ENCODE results near the gene NUAK1. TPM values are rescaled to one million over a fixed set of nuclear protein-coding genes. Genes with fewer than 3 reads are reported as not detected.

The NUAK1 gene
- polyA plus RNA-seq, 1 donor from 2014 or later = 8.3 TPM

DNA sequence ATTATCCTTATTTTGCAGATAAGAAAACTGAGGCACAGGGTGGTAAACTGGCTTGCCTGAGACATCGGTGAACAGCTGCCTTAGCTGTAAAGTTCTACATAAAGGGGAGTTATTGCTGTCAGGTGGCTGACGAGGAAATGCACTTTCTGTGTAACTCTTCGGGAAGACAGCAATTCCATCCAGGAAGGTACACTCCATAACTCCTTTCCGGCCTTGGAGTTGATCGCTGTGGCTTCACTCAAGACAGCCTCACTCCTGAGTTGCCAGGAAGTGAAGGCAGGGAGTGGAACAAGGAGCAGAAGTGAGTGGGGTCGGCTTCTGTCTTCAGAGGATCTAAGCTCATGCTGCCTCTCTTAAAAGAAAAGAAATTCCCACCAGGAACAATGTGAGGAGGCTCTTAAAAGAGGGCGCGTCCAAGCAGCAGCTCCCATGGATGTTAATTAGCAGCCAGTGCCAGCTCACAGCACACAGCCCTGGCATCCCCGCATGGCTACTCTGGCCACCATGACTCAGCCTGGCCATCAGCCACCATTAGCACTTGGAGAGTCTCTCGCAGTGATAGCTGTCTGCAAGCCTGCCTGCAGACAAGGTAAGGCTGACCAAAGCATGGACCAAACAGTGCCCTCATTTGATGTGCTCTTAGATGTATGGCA is 60.3 kb downstream of the NUAK1 start:
- Histone ChIP-seq H3K36me3 (ENCODE audit: insufficient read depth, low read length) (peaks cover 4% of the 10 kb centered on the region), H4K20me1 (ENCODE audit: insufficient read depth) (no peaks in the 10 kb centered on the region), H3K4me2 (ENCODE audit: low read length) (no peak overlapping the region), H3K27ac (ENCODE audit: low read length) (no peak overlapping the region), H3F3A (ENCODE audit: insufficient read depth, low read length, poor library complexity, severe bottlenecking) (no peaks in the 10 kb centered on the region), H3K27me3 (ENCODE audit: insufficient read depth, low read depth, low read length) (no peaks in the 10 kb centered on the region), H3K4me3 (ENCODE audit: low read length) (no peak overlapping the region), H3K9ac (ENCODE audit: low read length) (no peak overlapping the region), H3K79me2 (replicated peaks; ENCODE audit: insufficient read depth, low read length) (no peaks in the 10 kb centered on the region), H3K9me2 (ENCODE audit: insufficient read depth, low read length) (no peaks in the 10 kb centered on the region), H3K9me3 (ENCODE audit: low read length) (no peaks in the 10 kb centered on the region), H2AFZ (ENCODE audit: low read depth, low read length) (no peak overlapping the region)
- no peak for TF ChIP-seq POLR2AphosphoS5 (IDR thresholded peaks at IDR 0.05)

GRCh38 chr12:106074706-106075392 is 63.9 kb downstream of the NUAK1 start:
- H3K9ac ChIP-seq (ENCODE audit: low read length) = no peak overlapping the region
- TF ChIP-seq SMC3 (conservative IDR thresholded peaks at IDR 0.05; ENCODE audit: poor library complexity) = no peak
- TF ChIP-seq, protein P1, sequence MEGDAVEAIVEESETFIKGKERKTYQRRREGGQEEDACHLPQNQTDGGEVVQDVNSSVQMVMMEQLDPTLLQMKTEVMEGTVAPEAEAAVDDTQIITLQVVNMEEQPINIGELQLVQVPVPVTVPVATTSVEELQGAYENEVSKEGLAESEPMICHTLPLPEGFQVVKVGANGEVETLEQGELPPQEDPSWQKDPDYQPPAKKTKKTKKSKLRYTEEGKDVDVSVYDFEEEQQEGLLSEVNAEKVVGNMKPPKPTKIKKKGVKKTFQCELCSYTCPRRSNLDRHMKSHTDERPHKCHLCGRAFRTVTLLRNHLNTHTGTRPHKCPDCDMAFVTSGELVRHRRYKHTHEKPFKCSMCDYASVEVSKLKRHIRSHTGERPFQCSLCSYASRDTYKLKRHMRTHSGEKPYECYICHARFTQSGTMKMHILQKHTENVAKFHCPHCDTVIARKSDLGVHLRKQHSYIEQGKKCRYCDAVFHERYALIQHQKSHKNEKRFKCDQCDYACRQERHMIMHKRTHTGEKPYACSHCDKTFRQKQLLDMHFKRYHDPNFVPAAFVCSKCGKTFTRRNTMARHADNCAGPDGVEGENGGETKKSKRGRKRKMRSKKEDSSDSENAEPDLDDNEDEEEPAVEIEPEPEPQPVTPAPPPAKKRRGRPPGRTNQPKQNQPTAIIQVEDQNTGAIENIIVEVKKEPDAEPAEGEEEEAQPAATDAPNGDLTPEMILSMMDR (IDR thresholded peaks at IDR 0.05; ENCODE audit: poor library complexity, severe bottlenecking) = no peak
- TF ChIP-seq TAF1 (IDR thresholded peaks at IDR 0.05; ENCODE audit: low read depth) = no peak
- no peak for TF ChIP-seq EZH2 (IDR thresholded peaks at IDR 0.05; ENCODE audit: borderline replicate concordance, insufficient read depth, low read length, poor library complexity, severe bottlenecking)
- no peak for TF ChIP-seq MXI1 (conservative IDR thresholded peaks at IDR 0.05; ENCODE audit: poor library complexity, severe bottlenecking)
- no peak for TF ChIP-seq EP300 (conservative IDR thresholded peaks at IDR 0.05; ENCODE audit: poor library complexity, severe bottlenecking)
- TF ChIP-seq, protein P2, sequence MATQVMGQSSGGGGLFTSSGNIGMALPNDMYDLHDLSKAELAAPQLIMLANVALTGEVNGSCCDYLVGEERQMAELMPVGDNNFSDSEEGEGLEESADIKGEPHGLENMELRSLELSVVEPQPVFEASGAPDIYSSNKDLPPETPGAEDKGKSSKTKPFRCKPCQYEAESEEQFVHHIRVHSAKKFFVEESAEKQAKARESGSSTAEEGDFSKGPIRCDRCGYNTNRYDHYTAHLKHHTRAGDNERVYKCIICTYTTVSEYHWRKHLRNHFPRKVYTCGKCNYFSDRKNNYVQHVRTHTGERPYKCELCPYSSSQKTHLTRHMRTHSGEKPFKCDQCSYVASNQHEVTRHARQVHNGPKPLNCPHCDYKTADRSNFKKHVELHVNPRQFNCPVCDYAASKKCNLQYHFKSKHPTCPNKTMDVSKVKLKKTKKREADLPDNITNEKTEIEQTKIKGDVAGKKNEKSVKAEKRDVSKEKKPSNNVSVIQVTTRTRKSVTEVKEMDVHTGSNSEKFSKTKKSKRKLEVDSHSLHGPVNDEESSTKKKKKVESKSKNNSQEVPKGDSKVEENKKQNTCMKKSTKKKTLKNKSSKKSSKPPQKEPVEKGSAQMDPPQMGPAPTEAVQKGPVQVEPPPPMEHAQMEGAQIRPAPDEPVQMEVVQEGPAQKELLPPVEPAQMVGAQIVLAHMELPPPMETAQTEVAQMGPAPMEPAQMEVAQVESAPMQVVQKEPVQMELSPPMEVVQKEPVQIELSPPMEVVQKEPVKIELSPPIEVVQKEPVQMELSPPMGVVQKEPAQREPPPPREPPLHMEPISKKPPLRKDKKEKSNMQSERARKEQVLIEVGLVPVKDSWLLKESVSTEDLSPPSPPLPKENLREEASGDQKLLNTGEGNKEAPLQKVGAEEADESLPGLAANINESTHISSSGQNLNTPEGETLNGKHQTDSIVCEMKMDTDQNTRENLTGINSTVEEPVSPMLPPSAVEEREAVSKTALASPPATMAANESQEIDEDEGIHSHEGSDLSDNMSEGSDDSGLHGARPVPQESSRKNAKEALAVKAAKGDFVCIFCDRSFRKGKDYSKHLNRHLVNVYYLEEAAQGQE (IDR thresholded peaks at IDR 0.05; ENCODE audit: borderline replicate concordance) = no peak
- no peak for TF ChIP-seq RAD21 (conservative IDR thresholded peaks at IDR 0.05)
- no peak for TF ChIP-seq POLR2AphosphoS5 (IDR thresholded peaks at IDR 0.05)
- H3K9me3 ChIP-seq (ENCODE audit: low read length) = no peaks in the 10 kb centered on the region
- H3K27me3 ChIP-seq (ENCODE audit: insufficient read depth, low read depth, low read length) = no peaks in the 10 kb centered on the region
- H2AFZ ChIP-seq (ENCODE audit: low read depth, low read length) = no peak overlapping the region
- H3K27ac ChIP-seq (ENCODE audit: low read length) = no peak overlapping the region
- no peaks in the 10 kb centered on the region for H3K9me2 ChIP-seq (ENCODE audit: insufficient read depth, low read length)
- H3K36me3 ChIP-seq (ENCODE audit: insufficient read depth, low read length) = no peaks in the 10 kb centered on the region
- no peaks in the 10 kb centered on the region for H4K20me1 ChIP-seq (ENCODE audit: insufficient read depth)
- H3K4me3 ChIP-seq (ENCODE audit: low read length) = no peak overlapping the region
- no peaks in the 10 kb centered on the region for H3K79me2 ChIP-seq (replicated peaks; ENCODE audit: insufficient read depth, low read length)
- H3K4me2 ChIP-seq (ENCODE audit: low read length) = no peak overlapping the region
- H3F3A ChIP-seq (ENCODE audit: insufficient read depth, low read length, poor library complexity, severe bottlenecking) = no peaks in the 10 kb centered on the region
